Hematopoietic multipotent progenitor cell treated with erythropoietin and hydrocortisone succinate and interleukin-3 and kit ligand, for 4 days (in vitro differentiated cells): ENCODE measurements around the gene TYW1B.
"Not testable (repeated sequence)": the region's sequence is repeated elsewhere in the genome, so short reads cannot be mapped to it uniquely, and the experiment has no call there.

ENCODE experiments used
- DNase-seq: peaks from one replicate; pipeline ENCODE4 v3.0.0-alpha.2; 2015

Gene TYW1B

DNA sequence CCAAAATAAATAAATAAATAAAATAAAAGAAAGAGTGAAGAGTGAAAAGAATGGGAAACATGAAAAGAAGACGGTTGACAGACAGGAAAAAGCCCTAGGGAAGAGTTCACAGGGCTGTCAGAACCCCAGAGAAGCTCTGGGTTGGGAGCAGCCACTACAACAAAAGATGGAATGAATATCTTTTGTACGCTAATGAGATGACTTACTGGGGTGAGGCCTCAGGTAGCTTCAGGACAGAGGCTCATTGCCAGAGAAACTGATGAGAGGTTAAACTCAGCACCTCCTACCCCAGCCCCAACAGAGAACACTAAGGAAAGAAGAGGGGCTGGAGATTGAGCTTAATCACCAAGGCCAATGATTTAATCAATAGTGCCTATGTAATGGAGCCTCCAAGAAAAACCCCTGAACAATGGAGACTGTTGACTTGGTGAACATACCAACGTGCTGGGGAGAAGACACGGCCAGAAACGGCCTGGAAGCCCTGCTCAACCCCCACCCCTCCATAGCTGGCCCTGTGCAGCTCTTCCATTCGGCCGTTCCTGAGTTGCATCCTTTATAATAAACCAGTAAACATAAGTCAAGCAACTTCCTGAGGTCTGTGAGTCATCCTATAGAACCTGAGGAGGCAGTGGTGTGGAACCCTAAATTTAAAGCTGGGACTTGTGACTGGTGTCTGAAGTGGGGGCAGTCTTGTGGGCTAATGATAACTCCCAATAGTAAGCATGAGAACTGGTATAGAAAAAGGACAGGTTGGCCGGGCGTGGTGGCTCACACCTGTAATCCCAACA, 11.4 kb downstream of the TYW1B start:
- DNase-seq, result not testable (repeated sequence)

DNA sequence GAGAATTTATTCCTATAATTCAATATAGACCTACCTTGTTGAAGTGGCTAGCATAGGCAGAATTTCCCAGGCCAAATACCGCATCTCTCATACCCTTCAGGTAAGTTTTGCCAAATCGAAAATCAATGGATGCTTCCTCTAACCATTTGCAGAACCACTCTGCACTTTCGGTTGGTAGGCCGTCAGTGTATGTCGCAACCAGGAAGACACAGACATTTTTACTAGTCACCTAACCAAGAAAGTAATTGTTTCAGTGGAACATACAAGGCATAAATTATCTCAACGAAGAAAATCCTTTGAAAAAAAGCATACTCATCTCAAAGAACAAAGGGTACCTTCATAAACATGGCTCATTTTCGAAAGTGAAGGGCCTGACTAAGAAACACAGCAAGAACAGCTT, 17.6 kb downstream of the TYW1B start:
- peak; percentile 36 for DNase-seq

DNA sequence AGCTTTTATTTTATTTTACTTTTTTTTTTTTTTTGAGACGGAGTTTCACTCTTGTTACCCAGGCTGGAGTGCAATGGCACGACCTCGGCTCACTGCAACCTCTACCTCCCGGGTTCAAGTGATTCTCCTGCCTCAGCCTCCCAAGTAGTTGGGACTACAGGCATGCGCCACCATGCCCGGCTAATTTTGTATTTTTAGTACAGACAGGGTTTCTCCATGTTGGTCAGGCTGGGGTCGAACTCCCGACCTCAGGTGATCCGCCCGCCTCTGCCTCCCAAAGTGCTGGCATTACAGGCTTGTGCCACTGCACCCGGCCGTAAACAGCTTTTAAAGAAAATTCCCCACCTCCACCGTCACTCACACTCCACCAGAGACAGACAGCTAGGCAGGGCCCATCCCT, 19.5 kb downstream of the TYW1B start:
- DNase-seq, result not testable (repeated sequence)

DNA sequence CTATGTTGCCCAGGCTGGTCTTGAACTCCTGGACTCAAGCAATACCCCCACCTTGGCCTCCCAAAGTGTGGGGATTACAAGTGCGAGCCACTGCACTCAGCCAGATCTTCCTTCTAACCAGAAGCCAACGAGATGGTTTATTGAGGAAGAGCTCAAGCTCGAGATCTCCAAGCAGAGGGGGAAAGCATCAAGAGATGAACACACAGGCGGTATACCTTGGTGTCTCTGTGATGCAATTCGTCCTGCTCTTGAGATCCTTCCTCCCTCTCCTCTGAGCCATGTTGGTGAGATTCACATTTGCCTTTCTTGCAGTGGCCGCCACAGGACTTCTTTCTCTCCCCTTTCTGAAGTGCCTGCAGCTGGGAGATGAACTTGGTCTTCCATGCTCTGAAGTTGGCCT, 21.1 kb downstream of the TYW1B start:
- DNase-seq, result peak; percentile 8

DNA sequence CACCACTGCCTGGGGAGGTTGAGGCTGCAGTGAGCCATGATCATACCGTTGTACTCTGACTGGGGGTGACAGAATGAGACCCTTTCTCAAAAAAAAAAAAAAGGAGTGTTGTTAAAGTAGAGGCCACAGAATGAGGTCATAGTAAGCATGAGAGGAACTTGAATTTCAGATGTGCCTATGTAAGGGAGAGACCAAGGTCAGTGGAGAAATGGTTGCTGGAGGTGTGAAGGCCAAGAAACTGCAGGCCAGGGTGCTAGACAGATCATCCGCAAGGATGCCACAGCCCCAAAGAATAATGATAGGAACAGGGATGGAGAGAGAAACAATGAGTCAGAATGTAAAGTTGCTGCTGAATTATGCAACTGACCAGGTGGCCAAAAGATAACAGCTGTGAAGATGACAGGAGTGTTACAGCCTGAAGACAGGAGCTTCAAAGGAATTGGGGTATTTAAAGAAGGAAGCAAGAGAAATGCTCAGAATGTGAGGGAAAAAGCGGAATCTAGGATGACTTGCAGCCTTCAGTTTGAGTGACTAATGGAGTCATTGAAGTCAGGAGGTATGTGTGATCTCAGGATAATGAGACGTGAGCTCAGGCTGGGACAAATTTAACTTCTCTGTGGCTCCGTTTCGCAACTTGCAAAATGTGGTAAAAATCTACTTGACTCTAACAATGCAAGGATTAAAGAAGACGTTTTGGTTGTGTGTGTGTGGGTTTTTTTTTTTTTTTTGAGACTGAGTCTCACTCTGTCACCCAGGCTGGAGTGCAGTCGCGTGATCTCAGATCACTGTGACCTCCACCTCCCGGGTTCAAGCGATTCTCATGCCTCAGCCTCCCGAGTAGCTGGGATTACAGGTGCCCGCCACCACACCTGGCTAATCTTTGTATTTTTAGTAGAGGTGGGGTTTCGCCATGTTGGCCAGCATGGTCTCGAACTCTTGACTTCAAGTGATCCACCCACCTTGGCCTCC, 22.2 kb downstream of the TYW1B start:
- peak; percentile 79 for DNase-seq

DNA sequence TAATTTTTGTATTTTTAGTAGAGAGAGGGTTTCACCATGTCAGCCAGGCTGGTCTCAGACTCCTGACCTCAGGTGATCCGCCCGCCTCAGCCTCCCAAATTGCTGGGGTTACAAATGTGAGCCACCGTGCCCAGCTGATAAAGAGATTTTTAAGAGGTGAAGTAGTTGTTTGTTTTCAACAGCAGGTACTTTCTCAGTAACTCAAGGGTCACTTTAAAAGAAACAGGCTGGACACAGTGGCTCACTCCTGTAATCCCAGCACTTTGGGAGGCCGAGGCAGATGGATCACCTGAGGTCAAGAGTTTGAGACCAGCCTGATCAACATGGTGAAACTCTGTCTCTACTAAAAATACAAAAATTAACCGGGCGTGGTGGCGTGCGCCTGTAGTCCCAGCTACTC, 24.2 kb downstream of the TYW1B start:
- DNase-seq, result not testable (repeated sequence)

DNA sequence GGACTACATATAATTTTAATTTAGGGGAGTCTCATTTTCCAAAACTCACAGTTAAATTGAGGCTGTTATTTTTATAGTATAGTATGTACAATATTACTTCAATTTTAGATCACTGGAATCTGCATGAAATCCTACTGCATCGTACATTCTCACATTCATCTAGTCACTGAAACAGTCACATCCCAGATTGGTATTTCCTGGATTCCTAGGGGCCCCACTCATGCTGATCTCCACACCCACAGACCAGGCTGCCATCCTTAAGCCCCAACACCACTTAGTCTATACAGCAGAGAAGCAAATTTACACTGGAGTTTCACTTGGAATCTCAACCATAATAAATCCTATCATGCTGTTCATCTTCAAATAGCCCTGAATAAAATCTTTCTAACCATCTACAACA, 26.4 kb downstream of the TYW1B start:
- not testable (repeated sequence) for DNase-seq

DNA sequence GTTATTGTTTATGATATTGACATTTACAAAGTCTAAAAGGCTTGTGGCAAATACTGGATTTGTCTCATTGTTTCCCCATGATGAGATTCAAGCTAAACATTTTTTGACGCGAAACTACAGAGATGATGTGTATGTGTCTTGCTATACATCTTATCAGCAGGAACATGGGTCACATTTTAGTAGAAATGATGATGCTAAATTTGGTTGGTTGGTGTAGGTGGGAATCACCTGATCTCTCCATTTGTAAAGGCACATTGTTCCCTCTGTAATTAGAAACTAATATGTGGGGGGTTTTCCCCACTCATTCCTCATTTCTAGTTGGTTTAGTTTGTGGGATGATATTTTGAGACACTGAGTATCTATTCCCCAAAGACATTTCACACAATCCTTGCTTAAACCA, 32.6 kb downstream of the TYW1B start:
- not testable (repeated sequence) for DNase-seq

DNA sequence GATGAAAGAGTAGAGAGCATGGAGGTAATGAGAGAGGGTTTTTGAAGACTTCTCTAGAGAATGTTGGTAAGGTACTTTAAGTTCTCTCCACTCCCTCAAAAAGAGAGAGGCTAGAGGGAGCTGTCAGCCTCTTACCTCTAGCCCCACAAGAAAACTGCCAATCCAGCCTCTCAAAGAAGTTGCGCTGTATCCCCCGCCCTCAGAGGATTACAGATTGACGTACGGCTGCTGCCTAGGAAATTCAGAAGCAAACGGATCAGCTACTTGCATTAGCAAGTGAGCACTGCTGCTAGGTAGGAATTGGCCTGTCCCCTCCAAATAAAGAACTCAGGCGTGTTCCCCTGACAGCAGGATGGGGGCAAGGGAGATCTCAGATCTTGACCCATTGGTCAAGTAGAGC, 34.2 kb downstream of the TYW1B start:
- DNase-seq, result no peak

DNA sequence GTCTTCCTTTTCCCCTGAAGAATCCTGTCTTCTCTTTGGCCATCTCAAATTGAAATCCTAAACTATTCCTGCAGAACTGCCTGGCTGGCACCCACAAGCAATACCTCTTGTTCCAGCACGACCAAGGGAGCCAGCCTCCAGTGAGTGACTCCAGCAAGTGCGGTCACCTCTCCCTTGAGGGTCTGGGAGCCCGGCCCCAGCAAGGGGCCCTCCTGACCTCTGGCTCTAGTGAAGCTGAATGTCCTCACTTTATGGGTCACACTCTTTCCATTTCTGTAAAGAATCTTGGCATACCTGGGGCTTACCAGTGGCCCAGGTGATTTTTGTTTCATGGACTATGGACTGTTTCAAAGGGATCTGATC, 37.3 kb downstream of the TYW1B start:
- DNase-seq, result not testable (repeated sequence)

DNA sequence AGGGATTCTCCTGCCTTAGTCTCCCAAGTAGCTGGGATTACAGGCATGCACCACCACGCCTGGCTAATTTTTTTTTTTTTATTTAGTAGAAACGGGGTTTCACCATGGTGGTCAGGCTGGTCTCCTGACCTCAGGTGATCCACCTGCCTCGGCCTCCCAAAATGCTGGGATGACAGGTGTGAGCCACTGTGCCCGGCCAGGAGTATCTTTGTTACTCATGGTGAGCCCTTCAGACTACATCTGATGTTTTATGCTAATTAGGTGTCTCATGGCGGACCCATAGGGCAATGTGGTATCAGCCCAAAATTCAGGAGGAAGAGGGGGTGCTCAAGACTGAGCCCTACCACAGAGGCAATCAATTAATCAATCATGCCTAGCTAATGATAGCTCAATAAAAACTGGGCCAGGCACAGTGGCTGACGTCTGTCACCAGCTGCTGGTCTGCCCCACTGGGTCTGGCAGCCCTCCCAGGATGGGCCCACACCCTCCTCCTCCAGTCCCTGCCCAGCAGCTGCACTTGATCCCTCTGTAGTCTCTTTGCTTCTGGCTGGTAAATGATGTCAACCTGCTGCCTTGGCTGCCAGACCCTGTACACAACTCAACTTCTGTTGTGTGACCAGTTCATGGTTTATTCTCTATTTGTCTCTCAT, 37.8 kb downstream of the TYW1B start:
- not testable (repeated sequence) for DNase-seq

DNA sequence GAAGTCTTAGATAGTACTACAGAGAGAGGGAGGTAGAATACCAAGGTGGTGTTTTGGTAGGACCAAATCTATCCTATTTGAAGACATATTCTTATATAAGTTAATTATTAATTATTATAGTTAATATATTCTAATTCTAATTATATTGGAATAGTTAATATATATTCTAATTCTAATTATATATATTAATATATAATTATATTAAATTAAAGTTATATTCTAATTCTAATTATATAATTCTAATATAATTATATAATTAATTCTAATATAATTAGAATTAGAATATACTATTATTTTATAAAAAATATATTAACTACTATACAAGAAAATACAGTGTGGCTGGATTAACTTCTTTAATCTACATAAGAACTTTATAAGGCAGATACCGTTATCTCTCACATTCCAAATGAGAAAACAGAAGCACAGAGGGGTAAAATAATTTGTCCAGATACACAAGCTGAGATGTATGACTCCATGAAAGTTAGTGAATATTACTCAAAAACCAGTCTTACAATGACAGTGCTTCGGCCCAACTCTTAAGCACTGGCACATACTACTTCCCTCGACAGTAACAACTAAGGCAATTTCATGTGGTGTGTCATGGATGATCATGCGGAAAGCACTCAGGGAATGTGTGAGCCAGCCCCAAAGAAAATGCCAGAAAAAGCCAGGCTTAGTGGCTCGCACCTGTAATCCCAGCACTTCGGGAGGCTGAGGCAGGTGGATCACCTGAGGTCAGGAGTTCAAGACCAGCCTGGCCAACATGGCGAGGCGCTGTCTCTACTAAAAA, 42.6 kb downstream of the TYW1B start:
- DNase-seq, result peak; percentile 2

DNA sequence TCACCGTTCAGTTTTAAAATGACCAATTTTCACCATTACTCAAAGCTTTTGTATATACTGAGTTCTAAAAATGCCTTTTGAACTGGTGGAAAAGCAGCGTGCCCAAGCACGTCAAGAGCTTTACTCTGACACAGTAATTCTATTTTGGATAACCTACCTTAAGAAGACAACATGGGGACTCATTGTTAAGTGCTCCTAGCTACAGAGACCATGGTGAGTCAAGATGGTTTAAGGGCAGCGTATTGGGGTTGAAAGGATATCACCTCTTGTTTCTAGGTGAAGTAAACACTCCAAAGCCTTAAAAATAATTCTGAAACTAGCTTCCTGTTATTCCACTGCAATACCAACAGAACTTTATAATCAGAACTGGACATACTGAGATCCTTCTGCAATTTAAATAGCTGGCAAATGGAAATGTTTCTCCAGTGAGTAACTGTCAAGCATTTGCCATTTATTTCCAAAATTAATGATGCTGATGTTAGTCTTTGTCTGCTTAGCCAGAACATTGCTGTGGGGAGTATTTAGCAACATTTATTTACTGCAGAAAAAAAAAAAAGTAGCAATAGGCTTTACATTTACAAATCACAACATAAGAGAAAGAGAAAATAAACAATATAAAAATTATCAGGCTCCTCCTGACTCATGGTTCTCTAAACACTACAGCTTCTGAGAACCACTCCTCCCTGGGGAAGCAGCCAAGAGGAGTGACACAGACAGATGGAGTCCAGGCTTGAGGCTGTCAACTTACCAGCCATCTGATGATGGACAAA, 44.2 kb downstream of the TYW1B start:
- DNase-seq, result peak; percentile 19

DNA sequence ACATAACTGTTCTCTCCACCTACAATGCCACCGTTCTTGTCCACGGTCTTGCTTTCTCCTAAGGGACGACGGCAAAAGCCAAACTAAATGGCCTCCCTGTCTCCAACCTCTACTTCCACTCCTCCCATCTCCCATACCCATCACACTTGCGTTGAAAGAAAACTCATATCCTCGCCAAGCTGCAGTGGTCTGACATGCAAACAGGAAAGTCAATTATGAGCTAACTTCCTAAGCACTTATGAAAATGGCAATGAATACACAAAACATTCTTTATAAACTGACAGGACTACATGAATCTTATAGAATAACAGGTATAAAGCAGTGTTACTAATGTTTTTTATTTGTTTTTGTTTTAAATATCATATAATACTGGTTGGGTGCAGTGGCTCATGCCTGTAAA, 46.4 kb downstream of the TYW1B start:
- DNase-seq, result no peak

DNA sequence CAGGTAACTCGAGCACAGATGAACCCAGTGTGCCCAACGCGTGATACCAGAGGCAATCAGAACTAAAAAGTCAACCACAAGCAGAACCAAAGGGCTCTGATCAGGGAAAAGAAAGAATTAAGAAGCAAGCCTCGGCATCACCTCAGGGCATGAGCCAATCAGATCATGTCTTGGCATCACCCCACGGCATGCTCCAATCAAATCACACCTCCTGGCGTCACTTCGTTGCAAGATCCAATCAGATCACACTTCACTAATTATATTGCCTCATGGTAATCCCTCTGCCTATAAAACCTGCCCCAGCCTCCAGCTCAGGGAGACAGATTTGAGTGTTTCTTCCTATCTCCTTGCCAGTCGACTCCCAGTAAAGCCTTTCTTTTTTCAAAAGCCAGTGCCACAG, 46.8 kb downstream of the TYW1B start:
- DNase-seq, result peak; percentile 3

DNA sequence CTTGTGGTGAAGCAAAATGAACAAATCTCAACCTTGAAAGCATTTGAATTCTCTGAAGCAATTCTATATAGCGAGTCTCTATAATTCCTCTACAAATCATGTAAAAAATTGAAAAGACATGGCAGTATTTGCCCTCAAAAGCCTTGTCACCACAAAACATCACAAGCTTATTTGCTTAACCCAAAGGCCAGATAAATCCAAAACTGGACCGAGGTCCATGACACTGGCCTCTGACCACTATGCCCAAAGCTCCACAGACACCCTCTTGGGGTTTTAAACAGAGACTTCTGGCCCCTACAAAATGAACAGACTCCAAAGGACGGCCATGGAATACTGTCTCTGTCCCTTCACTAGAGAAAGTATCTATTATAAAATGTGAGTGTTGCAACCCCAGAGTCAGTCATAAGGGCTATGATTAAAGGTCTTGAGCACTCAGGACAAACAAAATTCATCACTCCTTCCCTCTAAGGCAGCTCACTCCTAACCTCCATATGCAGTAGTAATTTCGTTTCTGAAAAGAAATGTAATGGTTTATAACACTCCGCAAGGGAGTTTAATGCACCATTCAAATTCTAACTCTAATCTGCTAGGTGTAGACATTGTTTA, 47.6 kb downstream of the TYW1B start:
- not testable (repeated sequence) for DNase-seq

DNA sequence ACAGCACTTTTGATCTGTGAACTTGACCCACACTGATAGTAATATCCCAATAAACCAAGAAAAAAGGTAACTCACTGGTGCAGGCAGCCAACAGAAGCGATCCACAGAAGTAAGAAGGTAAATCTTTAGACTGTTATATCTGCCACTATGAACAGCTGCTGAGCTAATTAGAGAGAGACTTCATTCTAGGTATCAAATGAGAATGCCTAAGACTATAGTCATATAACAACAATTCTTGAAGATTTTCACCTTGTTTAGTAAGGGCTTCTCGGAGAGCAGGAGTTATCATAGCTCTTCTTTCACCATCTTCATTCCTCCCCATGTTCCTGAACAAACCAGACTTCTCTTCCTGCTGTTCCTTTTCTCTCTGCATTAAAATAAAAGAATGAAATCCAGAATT, 50.8 kb downstream of the TYW1B start:
- DNase-seq, result not testable (repeated sequence)

DNA sequence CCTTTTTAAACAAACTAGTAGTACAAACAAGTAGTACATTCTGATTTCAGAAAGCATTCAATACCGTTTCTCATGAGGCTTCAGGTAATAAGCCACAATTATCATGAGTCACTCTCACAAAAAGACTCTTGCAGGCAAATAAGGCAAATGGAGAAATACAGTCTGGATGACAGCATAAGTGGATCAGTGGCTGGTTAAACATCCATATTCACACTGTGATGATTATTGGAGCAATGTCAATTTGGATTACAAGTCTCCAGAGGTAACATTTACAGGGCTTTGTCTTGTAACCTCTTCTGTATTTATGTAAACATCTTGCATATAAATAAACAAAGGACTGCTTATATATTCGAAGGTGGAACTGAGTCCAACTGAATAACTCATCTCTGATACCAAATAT, 55.4 kb downstream of the TYW1B start:
- DNase-seq, result not testable (repeated sequence)

DNA sequence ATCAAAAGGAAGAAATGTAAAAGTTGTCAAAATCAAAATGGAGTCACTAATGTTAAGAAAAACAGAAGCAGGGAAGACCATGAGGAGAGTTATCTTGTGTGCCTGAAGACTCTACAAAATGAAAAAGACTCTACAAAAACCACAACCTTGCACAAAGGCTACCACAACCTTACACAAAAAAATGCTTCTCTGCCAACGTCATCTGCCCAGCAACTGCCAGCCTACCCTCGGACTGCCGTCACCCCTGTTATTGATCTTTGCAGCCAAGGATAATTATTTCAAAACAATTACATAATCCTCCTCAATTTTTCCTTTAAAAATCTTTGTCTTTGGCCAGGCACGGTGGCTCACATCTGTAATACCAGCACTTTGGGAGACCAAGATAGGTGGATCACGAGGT, 61.0 kb downstream of the TYW1B start:
- not testable (repeated sequence) for DNase-seq

DNA sequence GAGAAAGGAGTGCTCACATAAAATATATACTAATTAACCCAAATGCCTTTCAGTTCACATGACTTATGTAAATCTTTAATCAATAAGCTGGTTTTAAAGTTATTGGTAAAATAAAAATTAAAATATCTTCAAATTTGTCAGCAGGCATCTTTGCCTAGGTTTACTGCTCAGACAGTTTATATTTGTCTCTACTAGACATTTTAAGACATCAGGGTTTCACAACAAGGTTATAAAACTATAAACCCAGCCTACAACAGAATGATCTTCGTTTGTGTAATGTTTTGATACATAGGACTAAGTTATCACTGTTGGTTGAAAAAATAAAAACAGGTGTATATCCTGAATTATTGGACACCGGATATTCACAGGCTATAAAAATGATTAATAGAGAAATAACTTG, 67.4 kb downstream of the TYW1B start:
- no peak for DNase-seq

DNA sequence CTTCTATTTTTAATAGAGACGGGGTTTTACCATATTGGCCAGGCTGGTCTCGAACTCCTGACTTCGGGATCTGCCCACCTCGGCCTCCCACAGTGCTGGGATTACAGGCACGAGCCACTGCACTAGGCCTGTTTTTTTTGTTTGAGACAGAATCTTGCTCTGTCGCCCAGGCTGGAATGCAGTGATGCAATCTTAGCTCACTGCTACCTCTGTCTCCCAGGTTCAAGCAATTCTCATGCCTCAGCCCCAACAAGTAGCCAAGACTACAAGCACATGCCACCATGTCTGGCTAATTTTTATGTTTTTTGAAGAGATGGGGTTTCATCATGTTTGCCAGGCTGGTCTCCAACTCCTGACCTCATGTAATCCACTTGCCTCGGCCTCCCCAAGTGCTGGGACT, 73.7 kb downstream of the TYW1B start:
- DNase-seq, result no peak
